A549 (cell line): ENCODE data around the gene SYMPK. TPM values are rescaled to one million over a fixed set of nuclear protein-coding genes. Genes with fewer than 3 reads are reported as not detected.

Source experiments
- ATAC-seq, 2 experiments: fragments of 200-7000 bp in 1 of 2; fragments of >200 bp in 1 of 2; cut with Nextera tagmentation in 1 of 2; cut with Tn5 transposase in 1 of 2; 3 replicates each; pipeline versions ENCODE4 v1.8.0 to v1.9.1; 2018 to 2020; ENCODE audit warnings: mild to moderate bottlenecking in 1 of 2, moderate library complexity in 1 of 2
- CTCF ChIA-PET: fragments of 300-600 bp; sonication (Branson Sonifier 250); formaldehyde crosslinking; extraction: SDS; loops from one replicate; lab custom pipeline; 2021; ENCODE audit warnings: antibody characterized with exemption, inconsistent platforms; lab: Yijun Ruan, JAX
- POLR2A ChIA-PET: fragments of 350-600 bp; formaldehyde crosslinking; extraction: SDS; loops from one replicate; lab custom pipeline; 2021; ENCODE audit warnings: antibody characterized with exemption, inconsistent platforms; lab: Yijun Ruan, JAX
- DNase-seq, 2 experiments: peaks; one replicate each; pipeline versions ENCODE4 v3.0.0 to v3.0.0-alpha.2; 2011 to 2016; ENCODE audit warnings: low read depth in 1 of 2, low spot score in 1 of 2
- FAIRE-seq: peaks from 2 replicates; lab custom pipeline; 2011; peaks lifted over from hg19 to GRCh38; lab: Jason Lieb, UNC
- H3K27ac ChIP-seq, 2 experiments: fragments of >200 bp; sonication (Bioruptor Twin); formaldehyde crosslinking; 3 replicates each; pipeline ENCODE4 v1.5.1; 2016 to 2017
- H3K4me1 ChIP-seq: fragments of >200 bp; sonication (Bioruptor Twin); formaldehyde crosslinking; 3 replicates; pipeline ENCODE4 v1.6.1; 2016
- H3K4me2 ChIP-seq: fragments of >200 bp; sonication (Bioruptor Twin); formaldehyde crosslinking; 3 replicates; pipeline ENCODE4 v1.6.1; 2016
- H3K4me3 ChIP-seq: fragments of >200 bp; sonication (Bioruptor Twin); formaldehyde crosslinking; 3 replicates; pipeline ENCODE4 v1.5.1; 2016
- H3K9me3 ChIP-seq: fragments of >200 bp; sonication (Bioruptor Twin); formaldehyde crosslinking; 3 replicates; pipeline ENCODE4 v1.6.1; 2016
- ATOH8 ChIP-seq: fragments of 250-450 bp; sonication (Bioruptor Pico); IDR thresholded peaks from 2 replicates; pipeline ENCODE4 v1.5.0; 2020; ENCODE audit warnings: low read depth, mild to moderate bottlenecking, moderate library complexity
- ELK1 ChIP-seq: fragments of 150-350 bp; IDR thresholded peaks from 2 replicates; pipeline ENCODE4 v1.6.1; 2014; ENCODE audit warnings: low read depth, mild to moderate bottlenecking, low read length
- JUN ChIP-seq, 2 experiments: fragments of >200 bp; sonication (Bioruptor Twin); formaldehyde crosslinking; IDR thresholded peaks; 2 replicates in 1 of 2; 3 replicates in 1 of 2; pipeline ENCODE4 v1.6.1; 2016 to 2017
- JUNB ChIP-seq: fragments of >200 bp; sonication (Bioruptor Twin); formaldehyde crosslinking; IDR thresholded peaks from 2 replicates; pipeline ENCODE4 v1.6.1; 2016
- POLR2AphosphoS2 ChIP-seq: conservative IDR thresholded peaks from 2 replicates; pipeline ENCODE4 v1.6.1; 2012; ENCODE audit warnings: low read length, improper control_type of control experiment, inconsistent platforms
- ZFP36 ChIP-seq: fragments of 450-650 bp; IDR thresholded peaks from 2 replicates; pipeline ENCODE4 v1.6.1; 2014; ENCODE audit warnings: borderline replicate concordance; ENCODE audit not compliant: partially characterized antibody
- WGBS: methylation state at CpG from one replicate; pipeline ENCODE4 v1.1.6; 2017; ENCODE audit errors: missing lambda C conversion rate; 5-methylcytosine and 5-hydroxymethylcytosine counted together
- polyA plus RNA-seq, 4 experiments: library from polyadenylated mRNA; depleted of rRNA in 3 of 4; stranded (reverse); fragments of >200 nt; fragmentation: RNase III in 1 of 4; extraction: RNeasy Plus Mini Kit Qiagen cat#74134 plus additional on column Dnase treatment in 1 of 4; gene quantifications; 2 replicates in 3 of 4; 3 replicates in 1 of 4; pipeline ENCODE4 v1.2.3, GENCODE V29; 2011 to 2017

SYMPK gene
- polyA plus RNA-seq, 2 of the 4 experiments (the other 2 are of a cell fraction) = 61.9 to 105 TPM

- TF ChIP-seq JUN (IDR thresholded peaks at IDR 0.05) (0 out of 5 replicates have a peak, but pooled peaks of 1 of the 2 experiments have one; percentile 25), JUNB (no peak), POLR2AphosphoS2 (no peak), ATOH8 (CRISPR knock-in tag) (no peak)
- FAIRE-seq (no peak), ATAC-seq (no peak), DNase-seq (no peak)
- no peaks in the 10 kb centered on the region for H3K9me3 ChIP-seq
- peak overlapping the region; percentile 84 for H3K4me2 ChIP-seq
- H3K4me1 ChIP-seq = peaks cover 18% of the 10 kb centered on the region
- CTCF ChIA-PET = interaction anchor here (0.9 to 74.3 kb wide), 7 partner anchors 10 to 175 kb away, joined by 3 to 2204 read pairs (median 43); partner anchors contain the start of genes DMPK, DMWD, QPCTL and RSPH6A
- POLR2A ChIA-PET = interaction anchor here (1.1 to 4.5 kb wide), 2 partner anchors 49 to 74 kb away, joined by 3 to 68 read pairs; partner anchors contain the start of genes QPCTL and SNRPD2
- WGBS = 97% methylated on average over 11 of the region's 17 CpGs
- peak overlapping the region in 1 of 2 experiments; percentile 99; a peak in 3 of 6 replicates for H3K27ac ChIP-seq
- peak overlapping the region; percentile 78; the same call in 1 of the 3 replicates for H3K4me3 ChIP-seq
These were observed 96.6 kb downstream of the SYMPK start for GRCh38 chr19:45766296-45766868.

GRCh38 chr19:45765702-45766295 lies 97.1 kb downstream of the SYMPK start:
- no peak for DNase-seq
- FAIRE-seq = no peak
- no peak overlapping the region for H3K4me2 ChIP-seq
- no peaks in the 10 kb centered on the region for H3K9me3 ChIP-seq
- H3K4me3 ChIP-seq = no peak overlapping the region
- CTCF ChIA-PET = interaction anchor here (1.3 to 74.3 kb wide), 4 partner anchors 10 to 73 kb away, joined by 3 to 2204 read pairs (median 108); partner anchors contain the start of genes DMPK, DMWD, QPCTL and RSPH6A
- TF ChIP-seq ZFP36 (no peak), POLR2AphosphoS2 (no peak), ELK1 (no peak)
- TF ChIP-seq, all 56 proteins: peak for 0
- 89% methylated on average over 23 of the region's 23 CpGs for WGBS
- POLR2A ChIA-PET = interaction anchor here (1.1 kb wide), 1 partner anchor 48 kb away, joined by 3 read pairs; no protein-coding TSS in a partner anchor
- ATAC-seq = no peak
- Histone ChIP-seq H3K4me1 (peaks cover 13% of the 10 kb centered on the region), H3K27ac (peak overlapping the region in 1 of 2 experiments; percentile 99; a peak in 1 of 6 replicates)

Other genes with a start within 250 kb of the SYMPK start
- gene EML2, start 223.8 kb downstream of the SYMPK start, polyA plus RNA-seq (2011; rRNA removed) = 19.9 and 22.7 TPM in 2 replicates
- 25.9 to 30.6 TPM (median 29.0 TPM) in 3 replicates for gene EML2, start 223.8 kb downstream of the SYMPK start, polyA plus RNA-seq (2017; fragmentation: RNase III; extraction: RNeasy Plus Mini Kit Qiagen cat#74134 plus additional on column Dnase treatment)
- gene GIPR, start 194.9 kb downstream of the SYMPK start, polyA plus RNA-seq (2011; rRNA removed) = 0.83 and 1.2 TPM in 2 replicates
- gene GIPR, start 194.9 kb downstream of the SYMPK start, polyA plus RNA-seq (2017; fragmentation: RNase III; extraction: RNeasy Plus Mini Kit Qiagen cat#74134 plus additional on column Dnase treatment) = 0.96 to 1.6 TPM (median 1.4 TPM) in 3 replicates
- gene SNRPD2, start 171.2 kb downstream of the SYMPK start, polyA plus RNA-seq (2011; rRNA removed) = 974 and 1,002 TPM in 2 replicates
- 785 to 834 TPM (median 811 TPM) in 3 replicates for gene SNRPD2, start 171.2 kb downstream of the SYMPK start, polyA plus RNA-seq (2017; fragmentation: RNase III; extraction: RNeasy Plus Mini Kit Qiagen cat#74134 plus additional on column Dnase treatment)
- gene QPCTL, start 170.5 kb downstream of the SYMPK start, polyA plus RNA-seq (2011; rRNA removed) = 9.4 and 10.3 TPM in 2 replicates
- gene QPCTL, start 170.5 kb downstream of the SYMPK start, polyA plus RNA-seq (2017; fragmentation: RNase III; extraction: RNeasy Plus Mini Kit Qiagen cat#74134 plus additional on column Dnase treatment) = 6.7 to 10.4 TPM (median 8.4 TPM) in 3 replicates
- gene FBXO46, start 132.3 kb downstream of the SYMPK start, polyA plus RNA-seq (2011; rRNA removed) = 4.9 and 6.9 TPM in 2 replicates
- 10.9 to 12.7 TPM (median 11.5 TPM) in 3 replicates for gene FBXO46, start 132.3 kb downstream of the SYMPK start, polyA plus RNA-seq (2017; fragmentation: RNase III; extraction: RNeasy Plus Mini Kit Qiagen cat#74134 plus additional on column Dnase treatment)
- 0.05 TPM in 1 of 2 replicates, not detected in the other for gene MEIOSIN, start 129.7 kb downstream of the SYMPK start, polyA plus RNA-seq (2011; rRNA removed)
- 0.04 TPM in 1 of 3 replicates, not detected in the others for gene MEIOSIN, start 129.7 kb downstream of the SYMPK start, polyA plus RNA-seq (2017; fragmentation: RNase III; extraction: RNeasy Plus Mini Kit Qiagen cat#74134 plus additional on column Dnase treatment)
- gene SIX5, start 93.9 kb downstream of the SYMPK start, polyA plus RNA-seq (2011; rRNA removed) = 8.9 and 10.0 TPM in 2 replicates
- gene SIX5, start 93.9 kb downstream of the SYMPK start, polyA plus RNA-seq (2017; fragmentation: RNase III; extraction: RNeasy Plus Mini Kit Qiagen cat#74134 plus additional on column Dnase treatment) = 19.6 to 24.7 TPM (median 24.7 TPM) in 3 replicates
- gene DMPK, start 80.7 kb downstream of the SYMPK start, polyA plus RNA-seq (2011; rRNA removed) = 12.5 and 21.6 TPM in 2 replicates
- gene DMPK, start 80.7 kb downstream of the SYMPK start, polyA plus RNA-seq (2017; fragmentation: RNase III; extraction: RNeasy Plus Mini Kit Qiagen cat#74134 plus additional on column Dnase treatment) = 46.3 to 57.5 TPM (median 56.6 TPM) in 3 replicates
- 17.1 and 17.5 TPM in 2 replicates for gene DMWD, start 70.3 kb downstream of the SYMPK start, polyA plus RNA-seq (2011; rRNA removed)
- 29.9 to 31.3 TPM (median 29.9 TPM) in 3 replicates for gene DMWD, start 70.3 kb downstream of the SYMPK start, polyA plus RNA-seq (2017; fragmentation: RNase III; extraction: RNeasy Plus Mini Kit Qiagen cat#74134 plus additional on column Dnase treatment)
- 0.04 TPM in 1 of 2 replicates, not detected in the other for gene RSPH6A, start 47.8 kb downstream of the SYMPK start, polyA plus RNA-seq (2011; rRNA removed)
- 0.04 TPM in 1 of 3 replicates, not detected in the others for gene RSPH6A, start 47.8 kb downstream of the SYMPK start, polyA plus RNA-seq (2017; fragmentation: RNase III; extraction: RNeasy Plus Mini Kit Qiagen cat#74134 plus additional on column Dnase treatment)
- 5.3 and 6.5 TPM in 2 replicates for gene FOXA3, start 1.2 kb upstream of the SYMPK start, polyA plus RNA-seq (2011; rRNA removed)
- gene FOXA3, start 1.2 kb upstream of the SYMPK start, polyA plus RNA-seq (2017; fragmentation: RNase III; extraction: RNeasy Plus Mini Kit Qiagen cat#74134 plus additional on column Dnase treatment) = 1.2 to 1.6 TPM (median 1.3 TPM) in 3 replicates
- 9.5 and 10.9 TPM in 2 replicates for gene IRF2BP1, start 23.0 kb upstream of the SYMPK start, polyA plus RNA-seq (2011; rRNA removed)
- gene IRF2BP1, start 23.0 kb upstream of the SYMPK start, polyA plus RNA-seq (2017; fragmentation: RNase III; extraction: RNeasy Plus Mini Kit Qiagen cat#74134 plus additional on column Dnase treatment) = 20.1 to 23.1 TPM (median 21.3 TPM) in 3 replicates
- 2.1 and 3.4 TPM in 2 replicates for gene MYPOP, start 39.5 kb upstream of the SYMPK start, polyA plus RNA-seq (2011; rRNA removed)
- gene MYPOP, start 39.5 kb upstream of the SYMPK start, polyA plus RNA-seq (2017; fragmentation: RNase III; extraction: RNeasy Plus Mini Kit Qiagen cat#74134 plus additional on column Dnase treatment) = 7.9 to 10.6 TPM (median 10.5 TPM) in 3 replicates
- gene NANOS2, start 51.6 kb upstream of the SYMPK start, polyA plus RNA-seq (2011; rRNA removed) = not detected in 2 replicates
- not detected in 3 replicates for gene NANOS2, start 51.6 kb upstream of the SYMPK start, polyA plus RNA-seq (2017; fragmentation: RNase III; extraction: RNeasy Plus Mini Kit Qiagen cat#74134 plus additional on column Dnase treatment)
- 0.06 and 0.17 TPM in 2 replicates for gene NOVA2, start 110.7 kb upstream of the SYMPK start, polyA plus RNA-seq (2011; rRNA removed)
- 0.13 to 0.30 TPM (median 0.24 TPM) in 3 replicates for gene NOVA2, start 110.7 kb upstream of the SYMPK start, polyA plus RNA-seq (2017; fragmentation: RNase III; extraction: RNeasy Plus Mini Kit Qiagen cat#74134 plus additional on column Dnase treatment)
- gene CCDC61, start 132.3 kb upstream of the SYMPK start, polyA plus RNA-seq (2011; rRNA removed) = 3.2 and 4.1 TPM in 2 replicates
- gene CCDC61, start 132.3 kb upstream of the SYMPK start, polyA plus RNA-seq (2017; fragmentation: RNase III; extraction: RNeasy Plus Mini Kit Qiagen cat#74134 plus additional on column Dnase treatment) = 6.9 to 9.0 TPM (median 8.2 TPM) in 3 replicates
- gene PGLYRP1, start 159.9 kb upstream of the SYMPK start, polyA plus RNA-seq (2011; rRNA removed) = not detected in 2 replicates
- not detected in 3 replicates for gene PGLYRP1, start 159.9 kb upstream of the SYMPK start, polyA plus RNA-seq (2017; fragmentation: RNase III; extraction: RNeasy Plus Mini Kit Qiagen cat#74134 plus additional on column Dnase treatment)
- 1.7 and 2.4 TPM in 2 replicates for gene IGFL4, start 177.9 kb upstream of the SYMPK start, polyA plus RNA-seq (2011; rRNA removed)
- 1.3 to 3.1 TPM (median 2.8 TPM) in 3 replicates for gene IGFL4, start 177.9 kb upstream of the SYMPK start, polyA plus RNA-seq (2017; fragmentation: RNase III; extraction: RNeasy Plus Mini Kit Qiagen cat#74134 plus additional on column Dnase treatment)